Measurements from ENCODE around the gene PLGRKT.
"Not testable (repeated sequence)": the region's sequence is repeated elsewhere in the genome, so short reads cannot be mapped to it uniquely, and the experiment has no call there.

PLGRKT gene

GRCh38 chr9:5395428-5395827 is 42.3 kb downstream of the PLGRKT start:
- no peak for DNase-seq (ENCODE audit: low read depth, low spot score)
- no peak overlapping the region for H3K4me3 ChIP-seq (ENCODE audit: low read depth, low read length)
- in situ Hi-C loops (cut with HindIII; ENCODE audit: low sequenced_read_pairs), result no loop called here
- no peak for TF ChIP-seq CTCF (IDR thresholded peaks at IDR 0.05; ENCODE audit: low read depth, low read length)

GRCh38 chr9:5393976-5394375 is 43.7 kb downstream of the PLGRKT start:
- H3K4me3 ChIP-seq (ENCODE audit: low read depth, low read length); DNase-seq (ENCODE audit: low read depth, low spot score); in situ Hi-C loops (cut with HindIII; ENCODE audit: low sequenced_read_pairs): not testable (repeated sequence)

- no peak for TF ChIP-seq CTCF (IDR thresholded peaks at IDR 0.05; ENCODE audit: low read depth, low read length)
- no peak for DNase-seq (ENCODE audit: low read depth, low spot score)
- no peak overlapping the region for H3K4me3 ChIP-seq (ENCODE audit: low read depth, low read length)
- in situ Hi-C loops (cut with HindIII; ENCODE audit: low sequenced_read_pairs), result no loop called here
These were observed 44.2 kb downstream of the PLGRKT start for GRCh38 chr9:5393497-5393896.

GRCh38 chr9:5392285-5392684 is 45.4 kb downstream of the PLGRKT start:
- no peak overlapping the region for H3K4me3 ChIP-seq (ENCODE audit: low read depth, low read length)
- TF ChIP-seq CTCF (IDR thresholded peaks at IDR 0.05; ENCODE audit: low read depth, low read length), result no peak
- in situ Hi-C loops (cut with HindIII; ENCODE audit: low sequenced_read_pairs), result no loop called here
- DNase-seq (ENCODE audit: low read depth, low spot score), result no peak

GRCh38 chr9:5389109-5389732 is 48.5 kb downstream of the PLGRKT start:
- in situ Hi-C loops (cut with HindIII; ENCODE audit: low sequenced_read_pairs), result no loop called here
- no peak for TF ChIP-seq CTCF (IDR thresholded peaks at IDR 0.05; ENCODE audit: low read depth, low read length)
- no peak overlapping the region for H3K4me3 ChIP-seq (ENCODE audit: low read depth, low read length)
- DNase-seq (ENCODE audit: low read depth, low spot score), result peak; percentile 96

GRCh38 chr9:5388026-5388819 is 49.5 kb downstream of the PLGRKT start:
- H3K4me3 ChIP-seq (ENCODE audit: low read depth, low read length), result no peak overlapping the region
- DNase-seq (ENCODE audit: low read depth, low spot score), result peak; percentile 38
- in situ Hi-C loops (cut with HindIII; ENCODE audit: low sequenced_read_pairs), result no loop called here
- TF ChIP-seq CTCF (IDR thresholded peaks at IDR 0.05; ENCODE audit: low read depth, low read length), result no peak

GRCh38 chr9:5384436-5384835 is 53.3 kb downstream of the PLGRKT start:
- no peak overlapping the region for H3K4me3 ChIP-seq (ENCODE audit: low read depth, low read length)
- no peak for TF ChIP-seq CTCF (IDR thresholded peaks at IDR 0.05; ENCODE audit: low read depth, low read length)
- in situ Hi-C loops (cut with HindIII; ENCODE audit: low sequenced_read_pairs), result no loop called here
- no peak for DNase-seq (ENCODE audit: low read depth, low spot score)

Data from astrocyte of the spinal cord (primary cell).